ENCODE measurements around the gene EYA2. TPM values are rescaled to one million over a fixed set of nuclear protein-coding genes. Genes with fewer than 3 reads are reported as not detected.

The EYA2 gene
- total RNA-seq, 1 experiment from 2014 or later = 0.33 TPM

DNA sequence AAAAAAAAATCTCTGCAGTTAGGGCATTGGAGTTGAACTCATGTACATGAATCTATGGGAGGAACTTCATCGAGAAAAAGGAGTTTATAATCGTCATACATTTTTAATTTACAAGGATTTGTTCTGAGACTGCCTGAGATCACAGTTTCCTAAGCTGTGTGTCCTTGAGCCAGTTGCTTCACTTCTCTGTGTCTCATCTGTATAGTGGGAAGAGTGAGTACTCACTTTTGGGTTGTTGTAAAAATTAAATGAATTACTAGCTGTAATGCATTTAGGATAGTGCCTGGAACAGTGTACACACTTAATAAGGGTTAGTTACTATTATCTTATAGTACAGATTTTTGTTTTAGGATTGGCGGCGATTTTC, 42.5 kb downstream of the EYA2 start:
- POLR2A ChIA-PET (ENCODE audit: unreplicated experiment) = no interaction called here
- H3K79me2 ChIP-seq (ENCODE audit: low read length) = no peaks in the 10 kb centered on the region
- H3K4me3 ChIP-seq (ENCODE audit: low read length) = no peak overlapping the region
- no peak overlapping the region for H3K27ac ChIP-seq (ENCODE audit: low read length)
- no peaks in the 10 kb centered on the region for H3K4me1 ChIP-seq (ENCODE audit: insufficient read depth, low read length)
- H3K9me2 ChIP-seq (replicated peaks; ENCODE audit: low read length) = no peaks in the 10 kb centered on the region
- no TSS peak for BruUV-seq (replicated peaks)
- no peak for TF ChIP-seq EZH2 (IDR thresholded peaks at IDR 0.05; ENCODE audit: low read length, unreplicated experiment)
- no peaks in the 10 kb centered on the region; the same call in 1 of the 2 replicates for H3K27me3 ChIP-seq (ENCODE audit: low read length)
- CTCF ChIA-PET = no interaction called here
- H3F3A ChIP-seq (ENCODE audit: low read length, unreplicated experiment) = no peaks in the 10 kb centered on the region
- no peaks in the 10 kb centered on the region for H3K9me3 ChIP-seq (ENCODE audit: low read length)
- intact Hi-C loops (cut with micrococcal nuclease) = no loop called here
- H2AFZ ChIP-seq (ENCODE audit: low read length) = no peak overlapping the region
- H3K4me2 ChIP-seq (ENCODE audit: low read length) = no peak overlapping the region
- ATAC-seq (no peak), DNase-seq (no peak)
- no peaks in the 10 kb centered on the region for H4K20me1 ChIP-seq (ENCODE audit: low read length)
- H3K36me3 ChIP-seq (ENCODE audit: low read depth, low read length) = no peaks in the 10 kb centered on the region
- no peak overlapping the region for H3K9ac ChIP-seq (ENCODE audit: low read length)

DNA sequence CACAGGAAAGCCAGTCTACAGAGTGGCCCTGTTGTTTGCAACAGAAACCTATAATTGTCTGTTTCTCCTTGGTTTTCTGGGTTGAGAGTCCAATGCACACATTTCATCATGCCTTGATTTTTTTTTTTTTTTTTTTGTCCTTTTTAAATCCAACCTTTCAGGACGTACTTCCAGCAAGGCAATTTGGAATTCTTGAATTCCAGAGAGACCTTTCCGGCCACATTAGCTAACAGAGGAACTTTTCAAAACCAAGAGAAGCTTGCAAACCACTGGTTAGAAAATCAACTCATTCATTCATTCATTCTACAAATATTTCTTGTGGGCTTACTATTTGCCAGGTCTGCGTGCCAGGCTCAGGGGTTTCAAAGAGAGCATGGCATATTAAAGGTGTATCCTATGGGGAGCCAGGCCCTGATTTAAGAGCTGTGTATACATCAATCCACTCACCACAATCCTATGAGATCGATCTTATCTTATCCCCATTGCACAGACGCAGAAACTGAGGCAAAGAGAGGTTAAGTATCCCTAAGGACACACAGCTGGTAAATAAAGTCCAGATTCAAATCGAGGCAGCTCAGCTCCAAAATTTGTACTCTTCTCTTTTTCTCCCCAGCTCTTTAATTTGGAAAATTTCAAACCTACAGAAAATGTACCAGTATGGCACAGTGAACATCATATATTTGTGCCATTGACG, 43.0 kb downstream of the EYA2 start:
- Histone ChIP-seq H3K4me3 (ENCODE audit: low read length) (no peak overlapping the region), H3K4me1 (ENCODE audit: insufficient read depth, low read length) (no peaks in the 10 kb centered on the region), H4K20me1 (ENCODE audit: low read length) (no peaks in the 10 kb centered on the region), H3K9me3 (ENCODE audit: low read length) (no peaks in the 10 kb centered on the region), H3K9ac (ENCODE audit: low read length) (no peak overlapping the region), H3K27me3 (ENCODE audit: low read length) (no peaks in the 10 kb centered on the region), H2AFZ (ENCODE audit: low read length) (no peak overlapping the region), H3K79me2 (ENCODE audit: low read length) (no peaks in the 10 kb centered on the region), H3K36me3 (ENCODE audit: low read depth, low read length) (no peaks in the 10 kb centered on the region), H3K4me2 (ENCODE audit: low read length) (no peak overlapping the region), H3F3A (ENCODE audit: low read length, unreplicated experiment) (no peaks in the 10 kb centered on the region), H3K27ac (ENCODE audit: low read length) (no peak overlapping the region), H3K9me2 (replicated peaks; ENCODE audit: low read length) (no peaks in the 10 kb centered on the region)
- TF ChIP-seq EZH2 (IDR thresholded peaks at IDR 0.05; ENCODE audit: low read length, unreplicated experiment) (no peak), EZH2phosphoT487 (IDR thresholded peaks at IDR 0.05; ENCODE audit: borderline replicate concordance, low read length) (no peak)
- TF ChIP-seq, protein P1, sequence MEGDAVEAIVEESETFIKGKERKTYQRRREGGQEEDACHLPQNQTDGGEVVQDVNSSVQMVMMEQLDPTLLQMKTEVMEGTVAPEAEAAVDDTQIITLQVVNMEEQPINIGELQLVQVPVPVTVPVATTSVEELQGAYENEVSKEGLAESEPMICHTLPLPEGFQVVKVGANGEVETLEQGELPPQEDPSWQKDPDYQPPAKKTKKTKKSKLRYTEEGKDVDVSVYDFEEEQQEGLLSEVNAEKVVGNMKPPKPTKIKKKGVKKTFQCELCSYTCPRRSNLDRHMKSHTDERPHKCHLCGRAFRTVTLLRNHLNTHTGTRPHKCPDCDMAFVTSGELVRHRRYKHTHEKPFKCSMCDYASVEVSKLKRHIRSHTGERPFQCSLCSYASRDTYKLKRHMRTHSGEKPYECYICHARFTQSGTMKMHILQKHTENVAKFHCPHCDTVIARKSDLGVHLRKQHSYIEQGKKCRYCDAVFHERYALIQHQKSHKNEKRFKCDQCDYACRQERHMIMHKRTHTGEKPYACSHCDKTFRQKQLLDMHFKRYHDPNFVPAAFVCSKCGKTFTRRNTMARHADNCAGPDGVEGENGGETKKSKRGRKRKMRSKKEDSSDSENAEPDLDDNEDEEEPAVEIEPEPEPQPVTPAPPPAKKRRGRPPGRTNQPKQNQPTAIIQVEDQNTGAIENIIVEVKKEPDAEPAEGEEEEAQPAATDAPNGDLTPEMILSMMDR (conservative IDR thresholded peaks at IDR 0.05; ENCODE audit: low read depth, low read length) = no peak
- ATAC-seq = no peak
- ChIA-PET POLR2A (ENCODE audit: unreplicated experiment) (interaction anchor here (0.6 kb wide), 1 partner anchor 62 kb away, joined by 3 read pairs; no protein-coding TSS in a partner anchor), CTCF (no interaction called here)
- no peak for DNase-seq
- no TSS peak for BruUV-seq (replicated peaks)
- intact Hi-C loops (cut with micrococcal nuclease) = no loop called here

DNA sequence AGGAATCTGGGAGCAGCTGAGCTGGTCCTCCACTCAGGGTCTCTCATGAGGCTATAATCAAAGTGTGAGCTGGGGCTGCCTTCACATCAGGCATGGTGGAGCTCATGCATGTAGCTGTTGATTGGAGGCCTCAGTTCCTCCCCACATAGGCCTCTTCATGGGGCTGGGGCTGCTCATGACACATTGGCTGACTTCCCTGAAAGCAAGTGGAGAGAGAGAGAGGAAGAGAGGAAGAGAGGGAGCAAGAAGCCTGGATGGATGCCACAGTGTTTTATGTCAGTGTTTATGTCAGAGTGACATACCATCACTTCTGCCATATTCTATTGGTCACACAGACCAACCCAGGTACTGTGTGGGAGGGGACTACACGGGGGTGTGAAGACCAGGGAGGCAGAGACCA, 43.8 kb downstream of the EYA2 start:
- H3K79me2 ChIP-seq (ENCODE audit: low read length) = no peaks in the 10 kb centered on the region
- no peaks in the 10 kb centered on the region for H3K27me3 ChIP-seq (ENCODE audit: low read length)
- TF ChIP-seq, protein P1 (conservative IDR thresholded peaks at IDR 0.05; ENCODE audit: low read depth, low read length) = no peak
- TF ChIP-seq EZH2 (IDR thresholded peaks at IDR 0.05; ENCODE audit: low read length, unreplicated experiment) (no peak), EZH2phosphoT487 (IDR thresholded peaks at IDR 0.05; ENCODE audit: borderline replicate concordance, low read length) (no peak)
- no peaks in the 10 kb centered on the region for H4K20me1 ChIP-seq (ENCODE audit: low read length)
- no peaks in the 10 kb centered on the region for H3K36me3 ChIP-seq (ENCODE audit: low read depth, low read length)
- BruUV-seq (replicated peaks) = no TSS peak
- H3K27ac ChIP-seq (ENCODE audit: low read length) = no peak overlapping the region
- ChIA-PET POLR2A (ENCODE audit: unreplicated experiment) (interaction anchor here (0.6 kb wide), 1 partner anchor 63 kb away, joined by 3 read pairs; no protein-coding TSS in a partner anchor), CTCF (no interaction called here)
- H3F3A ChIP-seq (ENCODE audit: low read length, unreplicated experiment) = no peaks in the 10 kb centered on the region
- no peaks in the 10 kb centered on the region for H3K4me1 ChIP-seq (ENCODE audit: insufficient read depth, low read length)
- no peaks in the 10 kb centered on the region for H3K9me3 ChIP-seq (ENCODE audit: low read length)
- no peak for ATAC-seq
- H3K9ac ChIP-seq (ENCODE audit: low read length) = no peak overlapping the region
- intact Hi-C loops (cut with micrococcal nuclease) = no loop called here
- H2AFZ ChIP-seq (ENCODE audit: low read length) = no peak overlapping the region
- H3K9me2 ChIP-seq (replicated peaks; ENCODE audit: low read length) = no peaks in the 10 kb centered on the region
- no peak for DNase-seq
- no peak overlapping the region for H3K4me3 ChIP-seq (ENCODE audit: low read length)
- H3K4me2 ChIP-seq (ENCODE audit: low read length) = no peak overlapping the region
